ENCODE measurements around the gene PXMP4. TPM values are rescaled to one million over a fixed set of nuclear protein-coding genes. Genes with fewer than 3 reads are reported as not detected.

PXMP4 gene
- polyA plus RNA-seq, 1 donor from 2014 or later: 3.1 TPM

DNA sequence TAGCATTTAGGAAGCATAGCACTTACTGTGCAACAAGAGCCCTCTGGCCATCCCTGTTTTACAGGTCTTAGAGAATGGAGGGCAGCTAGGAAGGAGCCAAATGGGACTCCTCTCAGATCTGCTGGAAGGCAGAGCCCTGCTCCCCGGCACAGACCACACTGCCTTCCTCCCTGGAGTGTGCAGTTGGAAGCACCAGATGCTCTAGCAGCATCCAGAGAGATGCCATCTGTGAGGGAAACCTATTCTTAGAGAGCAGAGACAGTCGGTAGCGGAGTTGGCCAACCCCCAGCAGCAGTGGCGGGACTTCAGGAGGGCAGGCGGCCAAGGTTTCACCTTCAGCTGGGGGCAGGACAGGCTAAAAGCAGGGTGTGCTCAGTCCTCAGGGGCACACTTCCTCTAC is 17.2 kb downstream of the PXMP4 start:
- Histone ChIP-seq H3K36me3 (ENCODE audit: insufficient read depth, low read length) (no peaks in the 10 kb centered on the region), H3K4me2 (ENCODE audit: low read length) (no peak overlapping the region), H3K9ac (ENCODE audit: low read length) (no peak overlapping the region), H3K9me2 (ENCODE audit: insufficient read depth, low read length) (no peaks in the 10 kb centered on the region), H3K27me3 (ENCODE audit: insufficient read depth, low read depth, low read length) (no peaks in the 10 kb centered on the region), H2AFZ (ENCODE audit: low read depth, low read length) (no peak overlapping the region), H3K27ac (ENCODE audit: low read length) (no peak overlapping the region), H3F3A (ENCODE audit: insufficient read depth, low read length, poor library complexity, severe bottlenecking) (no peaks in the 10 kb centered on the region), H3K79me2 (replicated peaks; ENCODE audit: insufficient read depth, low read length) (no peaks in the 10 kb centered on the region), H3K4me3 (ENCODE audit: low read length) (no peak overlapping the region), H3K9me3 (ENCODE audit: low read length) (no peaks in the 10 kb centered on the region), H4K20me1 (ENCODE audit: insufficient read depth) (no peaks in the 10 kb centered on the region)
- no peak for TF ChIP-seq TAF1 (IDR thresholded peaks at IDR 0.05; ENCODE audit: low read depth)
- TF ChIP-seq EP300 (conservative IDR thresholded peaks at IDR 0.05; ENCODE audit: poor library complexity, severe bottlenecking): no peak
- no peak for TF ChIP-seq CTCF (IDR thresholded peaks at IDR 0.05; ENCODE audit: poor library complexity, severe bottlenecking)
- no peak for TF ChIP-seq SMC3 (conservative IDR thresholded peaks at IDR 0.05; ENCODE audit: poor library complexity)
- no peak for TF ChIP-seq MXI1 (conservative IDR thresholded peaks at IDR 0.05; ENCODE audit: poor library complexity, severe bottlenecking)
- no peak for TF ChIP-seq RAD21 (conservative IDR thresholded peaks at IDR 0.05)
- TF ChIP-seq, protein P1, sequence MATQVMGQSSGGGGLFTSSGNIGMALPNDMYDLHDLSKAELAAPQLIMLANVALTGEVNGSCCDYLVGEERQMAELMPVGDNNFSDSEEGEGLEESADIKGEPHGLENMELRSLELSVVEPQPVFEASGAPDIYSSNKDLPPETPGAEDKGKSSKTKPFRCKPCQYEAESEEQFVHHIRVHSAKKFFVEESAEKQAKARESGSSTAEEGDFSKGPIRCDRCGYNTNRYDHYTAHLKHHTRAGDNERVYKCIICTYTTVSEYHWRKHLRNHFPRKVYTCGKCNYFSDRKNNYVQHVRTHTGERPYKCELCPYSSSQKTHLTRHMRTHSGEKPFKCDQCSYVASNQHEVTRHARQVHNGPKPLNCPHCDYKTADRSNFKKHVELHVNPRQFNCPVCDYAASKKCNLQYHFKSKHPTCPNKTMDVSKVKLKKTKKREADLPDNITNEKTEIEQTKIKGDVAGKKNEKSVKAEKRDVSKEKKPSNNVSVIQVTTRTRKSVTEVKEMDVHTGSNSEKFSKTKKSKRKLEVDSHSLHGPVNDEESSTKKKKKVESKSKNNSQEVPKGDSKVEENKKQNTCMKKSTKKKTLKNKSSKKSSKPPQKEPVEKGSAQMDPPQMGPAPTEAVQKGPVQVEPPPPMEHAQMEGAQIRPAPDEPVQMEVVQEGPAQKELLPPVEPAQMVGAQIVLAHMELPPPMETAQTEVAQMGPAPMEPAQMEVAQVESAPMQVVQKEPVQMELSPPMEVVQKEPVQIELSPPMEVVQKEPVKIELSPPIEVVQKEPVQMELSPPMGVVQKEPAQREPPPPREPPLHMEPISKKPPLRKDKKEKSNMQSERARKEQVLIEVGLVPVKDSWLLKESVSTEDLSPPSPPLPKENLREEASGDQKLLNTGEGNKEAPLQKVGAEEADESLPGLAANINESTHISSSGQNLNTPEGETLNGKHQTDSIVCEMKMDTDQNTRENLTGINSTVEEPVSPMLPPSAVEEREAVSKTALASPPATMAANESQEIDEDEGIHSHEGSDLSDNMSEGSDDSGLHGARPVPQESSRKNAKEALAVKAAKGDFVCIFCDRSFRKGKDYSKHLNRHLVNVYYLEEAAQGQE (IDR thresholded peaks at IDR 0.05; ENCODE audit: borderline replicate concordance): no peak
- no peak for TF ChIP-seq POLR2AphosphoS5 (IDR thresholded peaks at IDR 0.05)
- TF ChIP-seq EZH2 (IDR thresholded peaks at IDR 0.05; ENCODE audit: borderline replicate concordance, insufficient read depth, low read length, poor library complexity, severe bottlenecking): no peak

- TF ChIP-seq CTCF (IDR thresholded peaks at IDR 0.05; ENCODE audit: poor library complexity, severe bottlenecking) (no peak), SMC3 (conservative IDR thresholded peaks at IDR 0.05; ENCODE audit: poor library complexity) (no peak), MXI1 (conservative IDR thresholded peaks at IDR 0.05; ENCODE audit: poor library complexity, severe bottlenecking) (no peak), EZH2 (IDR thresholded peaks at IDR 0.05; ENCODE audit: borderline replicate concordance, insufficient read depth, low read length, poor library complexity, severe bottlenecking) (no peak), EP300 (conservative IDR thresholded peaks at IDR 0.05; ENCODE audit: poor library complexity, severe bottlenecking) (no peak), TAF1 (IDR thresholded peaks at IDR 0.05; ENCODE audit: low read depth) (no peak), POLR2AphosphoS5 (IDR thresholded peaks at IDR 0.05) (no peak), RAD21 (conservative IDR thresholded peaks at IDR 0.05) (no peak)
- TF ChIP-seq, protein P1 (IDR thresholded peaks at IDR 0.05; ENCODE audit: borderline replicate concordance): no peak
- Histone ChIP-seq H3K27ac (ENCODE audit: low read length) (no peak overlapping the region), H3K9me2 (ENCODE audit: insufficient read depth, low read length) (no peaks in the 10 kb centered on the region), H4K20me1 (ENCODE audit: insufficient read depth) (no peaks in the 10 kb centered on the region), H3K36me3 (ENCODE audit: insufficient read depth, low read length) (no peaks in the 10 kb centered on the region), H3K4me3 (ENCODE audit: low read length) (no peak overlapping the region), H3K9ac (ENCODE audit: low read length) (no peak overlapping the region), H3K9me3 (ENCODE audit: low read length) (no peaks in the 10 kb centered on the region), H3K27me3 (ENCODE audit: insufficient read depth, low read depth, low read length) (no peaks in the 10 kb centered on the region), H3K4me2 (ENCODE audit: low read length) (no peak overlapping the region), H3K79me2 (replicated peaks; ENCODE audit: insufficient read depth, low read length) (no peaks in the 10 kb centered on the region), H3F3A (ENCODE audit: insufficient read depth, low read length, poor library complexity, severe bottlenecking) (no peaks in the 10 kb centered on the region), H2AFZ (ENCODE audit: low read depth, low read length) (no peak overlapping the region)
These were observed 18.3 kb downstream of the PXMP4 start for GRCh38 chr20:33701629-33702450.

Measured in neural cell (in vitro differentiated cells).